ENCODE measurements around the gene CERS6.

DNA sequence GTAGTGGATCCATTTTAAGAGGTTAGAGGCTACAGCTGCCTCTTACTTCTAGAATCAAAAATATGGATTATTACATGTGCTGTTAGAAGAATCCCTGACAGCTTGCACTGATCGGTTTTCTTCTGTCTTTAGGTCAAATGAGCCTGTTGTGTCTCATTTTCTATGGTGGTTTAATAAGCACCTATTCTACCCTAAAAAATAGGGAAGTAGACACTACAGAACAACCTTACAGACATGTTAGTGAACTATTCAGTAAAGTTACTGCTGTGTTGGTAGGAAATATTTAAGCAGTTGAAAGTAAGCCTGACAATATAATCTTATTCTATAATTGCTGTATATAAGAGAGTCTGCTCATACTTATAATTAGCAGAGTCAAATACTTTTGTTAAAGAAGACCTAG, 177.8 kb downstream of the CERS6 start:
- TF ChIP-seq EZH2phosphoT487 (IDR thresholded peaks at IDR 0.05; ENCODE audit: insufficient read depth, low read depth): no peak
- no peak for TF ChIP-seq EZH2 (IDR thresholded peaks at IDR 0.05; ENCODE audit: insufficient read depth, poor library complexity, severe bottlenecking)
